DND-41 (cell line): ENCODE measurements around the gene IPO11.
"Not testable (repeated sequence)": the region's sequence is repeated elsewhere in the genome, so short reads cannot be mapped to it uniquely, and the experiment has no call there.

ENCODE experiments used
- ATAC-seq: fragments of 200-7000 bp; cut with Tn5 transposase; 3 replicates; pipeline ENCODE4 v1.9.1; 2021; ENCODE audit warnings: low read depth; ENCODE audit not compliant: insufficient read depth
- DNase-seq: peaks from one replicate; pipeline ENCODE4 v3.0.0-alpha.2; 2020
- H2AFZ ChIP-seq: 2 replicates; pipeline ENCODE4 v1.6.0; 2012; ENCODE audit warnings: low read depth, low read length
- H3K27ac ChIP-seq: 2 replicates; pipeline ENCODE4 v1.5.1; 2012; ENCODE audit warnings: low read length, inconsistent platforms
- H3K27me3 ChIP-seq: fragments of 200-600 bp; sonication (generic); 2 replicates; pipeline ENCODE4 v1.6.0; 2012; ENCODE audit warnings: low read length, mild to moderate bottlenecking, inconsistent platforms; ENCODE audit not compliant: insufficient read depth, poor library complexity
- H3K36me3 ChIP-seq: 2 replicates; pipeline ENCODE4 v1.5.1; 2012; ENCODE audit warnings: low read length, inconsistent platforms; ENCODE audit not compliant: insufficient read depth
- H3K4me1 ChIP-seq: 2 replicates; pipeline ENCODE4 v1.5.1; 2012; ENCODE audit warnings: mild to moderate bottlenecking, low read length; ENCODE audit not compliant: insufficient read depth
- H3K4me2 ChIP-seq: 2 replicates; pipeline ENCODE4 v1.6.0; 2012; ENCODE audit warnings: mild to moderate bottlenecking, moderate library complexity, low read length, inconsistent platforms; ENCODE audit not compliant: insufficient read depth
- H3K4me3 ChIP-seq, 2 experiments: fragments of 200-600 bp in 1 of 2; shearing (Covaris generic) in 1 of 2; 2 replicates each; pipeline ENCODE4 v1.5.1; 2012 to 2016; ENCODE audit warnings: inconsistent platforms in 2 of 2, low read length in 2 of 2, mild to moderate bottlenecking in 2 of 2, low read depth in 1 of 2, moderate library complexity in 1 of 2
- H3K79me2 ChIP-seq: 2 replicates; pipeline ENCODE4 v1.6.0; 2012; ENCODE audit warnings: low read length, inconsistent platforms; ENCODE audit not compliant: insufficient read depth
- H3K9ac ChIP-seq: 2 replicates; pipeline ENCODE4 v1.6.0; 2012; ENCODE audit warnings: low read depth, mild to moderate bottlenecking, inconsistent platforms, low read length, moderate library complexity
- H3K9me3 ChIP-seq: 2 replicates; pipeline ENCODE4 v1.5.1; 2012; ENCODE audit warnings: low read length, moderate library complexity, mild to moderate bottlenecking, inconsistent platforms; ENCODE audit not compliant: insufficient read depth, severe bottlenecking
- H4K20me1 ChIP-seq: 2 replicates; pipeline ENCODE4 v1.6.0; 2012; ENCODE audit warnings: low read length; ENCODE audit not compliant: insufficient read depth
- CTCF ChIP-seq: IDR thresholded peaks from 2 replicates; pipeline ENCODE4 v1.5.1; 2012; ENCODE audit warnings: borderline replicate concordance, low read length, moderate library complexity, mild to moderate bottlenecking; ENCODE audit not compliant: poor library complexity, severe bottlenecking; ENCODE audit errors: extremely low read depth
- EZH2 ChIP-seq: IDR thresholded peaks from 3 replicates; pipeline ENCODE4 v1.6.1; 2012; ENCODE audit warnings: borderline replicate concordance, low read depth, mild to moderate bottlenecking, moderate library complexity, low read length, inconsistent platforms; ENCODE audit not compliant: severe bottlenecking

Gene IPO11

GRCh38 chr5:62617943-62618342, 205.4 kb downstream of the IPO11 start:
- H3K27ac ChIP-seq = no peak overlapping the region
- ATAC-seq = no peak
- TF ChIP-seq EZH2 (no peak), CTCF (no peak)

GRCh38 chr5:62620761-62621160, 208.2 kb downstream of the IPO11 start:
- DNase-seq (no peak), ATAC-seq (no peak)
- Histone ChIP-seq H3K9ac (no peak overlapping the region), H3K4me3 (no peak overlapping the region), H3K79me2 (no peaks in the 10 kb centered on the region), H4K20me1 (no peaks in the 10 kb centered on the region), H3K4me1 (no peaks in the 10 kb centered on the region), H3K9me3 (no peaks in the 10 kb centered on the region), H3K36me3 (no peaks in the 10 kb centered on the region), H3K4me2 (no peak overlapping the region), H2AFZ (no peak overlapping the region), H3K27me3 (no peaks in the 10 kb centered on the region), H3K27ac (no peak overlapping the region)
- no peak for TF ChIP-seq CTCF
- TF ChIP-seq EZH2 = no peak

More at GRCh38 chr5:62617943-62618342, 205.4 kb downstream of the IPO11 start:
- no peak overlapping the region for H3K4me3 ChIP-seq
- DNase-seq = no peak
- no peaks in the 10 kb centered on the region for H3K4me1 ChIP-seq
- no peaks in the 10 kb centered on the region for H4K20me1 ChIP-seq
- H3K9ac ChIP-seq = no peak overlapping the region
- peaks cover 2% of the 10 kb centered on the region for H3K9me3 ChIP-seq
- H3K36me3 ChIP-seq = peaks cover 18% of the 10 kb centered on the region
- H3K4me2 ChIP-seq = no peak overlapping the region
- no peaks in the 10 kb centered on the region for H3K27me3 ChIP-seq
- H3K79me2 ChIP-seq = no peaks in the 10 kb centered on the region
- no peak overlapping the region for H2AFZ ChIP-seq

GRCh38 chr5:62621280-62621679, 208.7 kb downstream of the IPO11 start:
- Histone ChIP-seq H3K36me3 (no peaks in the 10 kb centered on the region), H3K9me3 (no peaks in the 10 kb centered on the region), H3K4me3 (no peak overlapping the region), H3K9ac (no peak overlapping the region), H3K79me2 (no peaks in the 10 kb centered on the region), H3K27me3 (no peaks in the 10 kb centered on the region), H3K4me1 (no peaks in the 10 kb centered on the region), H3K4me2 (no peak overlapping the region), H4K20me1 (no peaks in the 10 kb centered on the region), H2AFZ (no peak overlapping the region), H3K27ac (no peak overlapping the region)
- TF ChIP-seq EZH2 (no peak), CTCF (no peak)
- DNase-seq (no peak), ATAC-seq (no peak)

- no peaks in the 10 kb centered on the region for H4K20me1 ChIP-seq
- DNase-seq (no peak), ATAC-seq (no peak)
- no peak overlapping the region for H2AFZ ChIP-seq
- H3K36me3 ChIP-seq = peaks cover 14% of the 10 kb centered on the region
- H3K4me3 ChIP-seq = no peak overlapping the region
- no peak overlapping the region for H3K9ac ChIP-seq
- no peaks in the 10 kb centered on the region for H3K27me3 ChIP-seq
- H3K4me2 ChIP-seq = no peak overlapping the region
- no peak for TF ChIP-seq CTCF
- TF ChIP-seq EZH2 = no peak
- no peaks in the 10 kb centered on the region for H3K9me3 ChIP-seq
- H3K27ac ChIP-seq = no peak overlapping the region
- no peaks in the 10 kb centered on the region for H3K4me1 ChIP-seq
- H3K79me2 ChIP-seq = no peaks in the 10 kb centered on the region
These were observed 210.7 kb downstream of the IPO11 start for GRCh38 chr5:62623271-62623670.

- not testable (repeated sequence) for ATAC-seq, H4K20me1 ChIP-seq, H3K9ac ChIP-seq, DNase-seq, H3K79me2 ChIP-seq, H3K27ac ChIP-seq, H3K9me3 ChIP-seq, H2AFZ ChIP-seq, H3K4me2 ChIP-seq, H3K4me1 ChIP-seq, H3K27me3 ChIP-seq, H3K4me3 ChIP-seq
- H3K36me3 ChIP-seq = peaks cover 25% of the 10 kb centered on the region
These were observed 211.9 kb downstream of the IPO11 start for GRCh38 chr5:62624436-62624835.
